ENCODE results near the gene COL5A2. TPM values are rescaled to one million over a fixed set of nuclear protein-coding genes. Genes with fewer than 3 reads are reported as not detected.

COL5A2 gene
- polyA plus RNA-seq, 1 donor (not counting 4 experiments of a cell fraction or from before 2014, with no cell fraction given): 7.2 TPM

DNA sequence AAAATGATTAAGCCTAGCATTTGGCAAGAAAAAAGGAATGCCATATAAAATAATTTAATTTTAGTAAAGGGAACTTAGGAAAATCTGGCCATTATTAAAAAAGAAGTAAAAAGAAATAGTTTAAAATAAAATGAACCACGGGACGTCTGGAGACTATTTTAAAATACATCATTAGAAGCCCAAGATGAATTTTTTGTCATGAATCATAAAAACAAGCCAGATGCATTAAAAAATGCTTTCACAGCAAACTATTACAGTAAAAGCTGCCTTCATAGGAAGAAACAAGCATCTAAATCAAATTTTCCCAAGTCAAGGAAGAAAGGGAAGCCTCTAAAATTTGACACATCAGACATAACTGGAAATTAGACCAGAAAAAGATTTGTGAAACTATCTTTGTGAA lies 33.0 kb downstream of the COL5A2 start:
- H3K27ac ChIP-seq (ENCODE audit: control insufficient read depth, insufficient read depth, low read length): no peak overlapping the region
- no peaks in the 10 kb centered on the region for H3K9me1 ChIP-seq (ENCODE audit: control insufficient read depth, extremely low read depth, insufficient read depth, low read length)
- no peak overlapping the region for H3K4me3 ChIP-seq (ENCODE audit: control insufficient read depth in 2 of 3, extremely low read depth in 1 of 3, insufficient read depth in 2 of 3, low read depth in 1 of 3, low read length in 3 of 3)
- H3K36me3 ChIP-seq (ENCODE audit: control insufficient read depth in 2 of 2, extremely low read depth in 1 of 2, insufficient read depth in 2 of 2, low read length in 2 of 2): no peaks in the 10 kb centered on the region
- no peaks in the 10 kb centered on the region for H3K27me3 ChIP-seq (ENCODE audit: control insufficient read depth, extremely low read depth, insufficient read depth, low read length)
- H3K9ac ChIP-seq (ENCODE audit: control insufficient read depth, extremely low read depth, insufficient read depth, low read length): no peak overlapping the region
- no peaks in the 10 kb centered on the region for H3K79me2 ChIP-seq (ENCODE audit: control insufficient read depth, insufficient read depth, low read length)
- no peak for TF ChIP-seq CTCF (optimal IDR thresholded peaks at IDR 0.05 in 1 of 3, IDR thresholded peaks at IDR 0.05 in 1 of 3, conservative IDR thresholded peaks at IDR 0.05 in 1 of 3; ENCODE audit: extremely low read depth in 1 of 3, insufficient read depth in 2 of 3, low read length in 3 of 3)
- TF ChIP-seq EZH2 (IDR thresholded peaks at IDR 0.05; ENCODE audit: low read length): no peak
- no peaks in the 10 kb centered on the region for H3K9me3 ChIP-seq (ENCODE audit: control insufficient read depth, low read depth, low read length)
- no peak overlapping the region for H3K4me2 ChIP-seq (ENCODE audit: control insufficient read depth, extremely low read depth, insufficient read depth, low read depth, low read length)
- no peak overlapping the region for H2AFZ ChIP-seq (ENCODE audit: control insufficient read depth, low read length)
- dilution Hi-C loops (cut with MboI; ENCODE audit: extremely low pct_ligation_motif_present, low sequenced_read_pairs): no loop called here
- no peak for FAIRE-seq
- no peaks in the 10 kb centered on the region for H4K20me1 ChIP-seq (ENCODE audit: control insufficient read depth, extremely low read depth, insufficient read depth, low read length)
- DNase-seq (ENCODE audit: low read depth, low spot score): no peak
- no peaks in the 10 kb centered on the region for H3K4me1 ChIP-seq (ENCODE audit: control insufficient read depth, extremely low read depth, insufficient read depth, low read length)

DNA sequence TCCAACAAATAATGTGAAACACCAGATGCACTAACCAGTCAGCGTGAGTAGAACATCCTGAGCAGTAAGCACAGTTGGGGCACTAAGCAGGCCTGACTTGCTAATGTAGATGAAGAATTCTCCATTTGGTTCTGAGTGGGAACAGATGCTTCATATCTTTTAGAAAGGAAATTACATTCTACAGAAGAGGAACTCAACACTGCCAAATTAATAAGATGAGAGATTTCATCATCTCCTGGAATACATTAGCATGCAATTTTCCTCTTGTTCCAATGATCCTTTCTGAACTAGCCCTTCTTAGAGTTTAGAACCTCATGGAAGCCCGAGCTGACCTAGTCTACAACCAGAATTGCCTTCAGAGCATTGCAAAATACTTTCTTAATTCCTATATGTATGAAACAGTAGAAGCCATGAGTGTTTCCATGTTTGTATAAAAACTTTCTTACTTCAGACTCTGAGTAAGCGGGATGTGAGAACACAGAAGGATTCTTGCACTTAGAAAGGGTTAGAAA lies 34.8 kb downstream of the COL5A2 start:
- Histone ChIP-seq H3K4me2 (ENCODE audit: control insufficient read depth, extremely low read depth, insufficient read depth, low read depth, low read length) (no peak overlapping the region), H3K27ac (ENCODE audit: control insufficient read depth, insufficient read depth, low read length) (no peak overlapping the region), H3K4me1 (ENCODE audit: control insufficient read depth, extremely low read depth, insufficient read depth, low read length) (no peaks in the 10 kb centered on the region), H3K9ac (ENCODE audit: control insufficient read depth, extremely low read depth, insufficient read depth, low read length) (no peak overlapping the region), H2AFZ (ENCODE audit: control insufficient read depth, low read length) (no peak overlapping the region), H4K20me1 (ENCODE audit: control insufficient read depth, extremely low read depth, insufficient read depth, low read length) (no peaks in the 10 kb centered on the region), H3K9me1 (ENCODE audit: control insufficient read depth, extremely low read depth, insufficient read depth, low read length) (no peaks in the 10 kb centered on the region), H3K36me3 (ENCODE audit: control insufficient read depth in 2 of 2, extremely low read depth in 1 of 2, insufficient read depth in 2 of 2, low read length in 2 of 2) (no peaks in the 10 kb centered on the region), H3K79me2 (ENCODE audit: control insufficient read depth, insufficient read depth, low read length) (no peaks in the 10 kb centered on the region), H3K27me3 (ENCODE audit: control insufficient read depth, extremely low read depth, insufficient read depth, low read length) (no peaks in the 10 kb centered on the region), H3K4me3 (ENCODE audit: control insufficient read depth in 2 of 3, extremely low read depth in 1 of 3, insufficient read depth in 2 of 3, low read depth in 1 of 3, low read length in 3 of 3) (no peak overlapping the region), H3K9me3 (ENCODE audit: control insufficient read depth, low read depth, low read length) (no peaks in the 10 kb centered on the region)
- FAIRE-seq: no peak
- dilution Hi-C loops (cut with MboI; ENCODE audit: extremely low pct_ligation_motif_present, low sequenced_read_pairs): no loop called here
- no peak for DNase-seq (ENCODE audit: low read depth, low spot score)
- TF ChIP-seq CTCF (optimal IDR thresholded peaks at IDR 0.05 in 1 of 3, IDR thresholded peaks at IDR 0.05 in 1 of 3, conservative IDR thresholded peaks at IDR 0.05 in 1 of 3; ENCODE audit: extremely low read depth in 1 of 3, insufficient read depth in 2 of 3, low read length in 3 of 3) (no peak), EZH2 (IDR thresholded peaks at IDR 0.05; ENCODE audit: low read length) (no peak)
